Measurements from ENCODE around the gene HGF. TPM values are rescaled to one million over a fixed set of nuclear protein-coding genes. Genes with fewer than 3 reads are reported as not detected.

Gene HGF
- total and polyA plus RNA-seq, 2 of the 13 experiments (the other 11 are each of a cell fraction or from before 2014, with no cell fraction given), result not detected

GRCh38 chr7:81776161-81776560, 6.3 kb upstream of the HGF start (continued):
- TF ChIP-seq ZIK1 (CRISPR knock-in tag; IDR thresholded peaks at IDR 0.05; ENCODE audit: borderline replicate concordance, low read depth) (no peak), CBFB (CRISPR knock-in tag; IDR thresholded peaks at IDR 0.05) (no peak), E2F1 (CRISPR knock-in tag; IDR thresholded peaks at IDR 0.05) (no peak)

GRCh38 chr7:81775560-81775959, 5.7 kb upstream of the HGF start:
- Histone ChIP-seq H3K4me2 (ENCODE audit: low read depth, low read length) (no peak overlapping the region), H3K27ac (ENCODE audit: extremely low read length, insufficient read depth, low read length) (no peak overlapping the region), H3K9ac (ENCODE audit: insufficient read depth, low read depth, low read length) (no peak overlapping the region), H3K36me3 (replicated peaks in 1 of 2; ENCODE audit: control insufficient read depth in 1 of 2, insufficient read depth in 2 of 2, low read length in 2 of 2) (no peaks in the 10 kb centered on the region), H2AFZ (ENCODE audit: low read length) (no peak overlapping the region), H3K9me3 (ENCODE audit: low read length) (no peaks in the 10 kb centered on the region), H3K4me3 (replicated peaks in 1 of 3; ENCODE audit: insufficient read depth in 1 of 3, low read depth in 2 of 3, low read length in 3 of 3) (no peak overlapping the region), H3K27me3 (ENCODE audit: control insufficient read depth in 1 of 2, insufficient read depth in 2 of 2, low read length in 2 of 2) (no peaks in the 10 kb centered on the region), H4K20me1 (ENCODE audit: insufficient read depth, low read length) (no peaks in the 10 kb centered on the region), H3K4me1 (ENCODE audit: insufficient read depth, low read length) (no peaks in the 10 kb centered on the region), H3K79me2 (ENCODE audit: insufficient read depth, low read length) (no peaks in the 10 kb centered on the region)
- TF ChIP-seq SOX13 (IDR thresholded peaks at IDR 0.05), result no peak
- TF ChIP-seq SOX13 (CRISPR knock-in tag; conservative IDR thresholded peaks at IDR 0.05 in 1 of 2, IDR thresholded peaks at IDR 0.05 in 1 of 2), result no peak
- TF ChIP-seq SMC3 (IDR thresholded peaks at IDR 0.05; ENCODE audit: low read length), result no peak
- no peak for TF ChIP-seq MBNL3 (CRISPR knock-in tag; conservative IDR thresholded peaks at IDR 0.05)
- no peak for ATAC-seq
- BruUV-seq (replicated peaks), result no TSS peak
- CTCF ChIA-PET (ENCODE audit: low intra/inter-chr PET ratio, low total read pairs), result no interaction called here
- POLR2A ChIA-PET, result no interaction called here
- no peak for FAIRE-seq
- DNase-seq (ENCODE audit: low spot score), result no peak
- in situ Hi-C loops (cut with HindIII; ENCODE audit: extremely low pct_ligation_motif_present, low pct_unique_long_range_greater_than_20kb), result no loop called here
- intact Hi-C loops (cut with micrococcal nuclease; ENCODE audit: unreplicated experiment), result no loop called here
- 0% methylated on average over 2 of the region's 2 CpGs for WGBS (ENCODE audit: low lambda C conversion rate)

- Histone ChIP-seq H3K4me2 (ENCODE audit: low read depth, low read length) (no peak overlapping the region), H3K9ac (ENCODE audit: insufficient read depth, low read depth, low read length) (no peak overlapping the region), H3K4me3 (replicated peaks in 1 of 3; ENCODE audit: insufficient read depth in 1 of 3, low read depth in 2 of 3, low read length in 3 of 3) (no peak overlapping the region), H2AFZ (ENCODE audit: low read length) (no peak overlapping the region), H3K27ac (ENCODE audit: extremely low read length, insufficient read depth, low read length) (no peak overlapping the region), H3K9me3 (ENCODE audit: low read length) (no peaks in the 10 kb centered on the region), H3K27me3 (ENCODE audit: control insufficient read depth in 1 of 2, insufficient read depth in 2 of 2, low read length in 2 of 2) (no peaks in the 10 kb centered on the region), H3K36me3 (replicated peaks in 1 of 2; ENCODE audit: control insufficient read depth in 1 of 2, insufficient read depth in 2 of 2, low read length in 2 of 2) (no peaks in the 10 kb centered on the region), H4K20me1 (ENCODE audit: insufficient read depth, low read length) (no peaks in the 10 kb centered on the region), H3K4me1 (ENCODE audit: insufficient read depth, low read length) (no peaks in the 10 kb centered on the region), H3K79me2 (ENCODE audit: insufficient read depth, low read length) (no peaks in the 10 kb centered on the region)
- 5% methylated on average over 5 of the region's 5 CpGs for WGBS (ENCODE audit: low lambda C conversion rate)
- BruUV-seq (replicated peaks), result no TSS peak
- DNase-seq (ENCODE audit: low spot score) (no peak), FAIRE-seq (no peak), ATAC-seq (no peak)
- CTCF ChIA-PET (ENCODE audit: low intra/inter-chr PET ratio, low total read pairs), result no interaction called here
- in situ Hi-C loops (cut with HindIII; ENCODE audit: extremely low pct_ligation_motif_present, low pct_unique_long_range_greater_than_20kb), result no loop called here
- TF ChIP-seq SRSF1 (optimal IDR thresholded peaks at IDR 0.05; ENCODE audit: low read depth, low read length), result no peak
- TF ChIP-seq ZNF782 (CRISPR knock-in tag; IDR thresholded peaks at IDR 0.05; ENCODE audit: borderline replicate concordance), result no peak
- no peak for TF ChIP-seq ATF6 (CRISPR knock-in tag; conservative IDR thresholded peaks at IDR 0.05)
- no peak for TF ChIP-seq ELF4 (CRISPR knock-in tag; IDR thresholded peaks at IDR 0.05; ENCODE audit: borderline replicate concordance)
- no peak for TF ChIP-seq KDM2A (CRISPR knock-in tag; IDR thresholded peaks at IDR 0.05; ENCODE audit: borderline replicate concordance, low read depth)
- intact Hi-C loops (cut with micrococcal nuclease; ENCODE audit: unreplicated experiment), result no loop called here
- POLR2A ChIA-PET, result no interaction called here
Observed at GRCh38 chr7:81774551-81774950, 4.7 kb upstream of the HGF start.

Measured in HepG2 (cell line).